Measurements from ENCODE around the gene DOCK3. TPM values are rescaled to one million over a fixed set of nuclear protein-coding genes. Genes with fewer than 3 reads are reported as not detected.

The DOCK3 gene
- total RNA-seq, 2 experiments from 2014 or later: 0.93 to 1.1 TPM

- H3K27me3 ChIP-seq (ENCODE audit: control insufficient read depth in 1 of 2, insufficient read depth in 2 of 2, low read length in 2 of 2): no peaks in the 10 kb centered on the region
- no peak for DNase-seq
- H3K4me3 ChIP-seq (ENCODE audit: low read length): no peak overlapping the region
These were observed 568.2 kb downstream of the DOCK3 start for GRCh38 chr3:51242939-51243338.

DNA sequence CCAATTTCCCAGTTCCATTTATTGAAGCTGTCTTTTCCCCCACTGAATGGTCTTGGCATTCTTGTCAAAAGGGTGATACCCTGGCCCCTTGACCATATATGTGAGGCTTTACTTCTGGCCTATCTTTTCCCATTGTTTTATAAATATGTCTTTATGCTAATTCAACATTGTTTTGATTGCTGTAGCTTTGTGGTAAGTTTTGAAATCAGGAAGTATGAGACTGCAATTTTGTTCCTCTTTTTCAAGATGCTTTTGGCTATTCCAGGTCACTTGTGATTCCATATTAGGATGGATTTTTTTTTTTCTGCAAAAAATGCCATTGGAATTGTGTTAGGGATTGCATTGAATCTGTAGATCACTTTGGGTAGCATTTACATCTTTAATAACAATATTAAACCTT, 569.2 kb downstream of the DOCK3 start:
- TF ChIP-seq CTCF (IDR thresholded peaks at IDR 0.05): no peak
- Mint-ChIP-seq H3K36me3 (ENCODE audit: low read depth) (no peaks in the 10 kb centered on the region), H3K4me3 (no peak overlapping the region), H3K27me3 (no peaks in the 10 kb centered on the region), H3K4me1 (ENCODE audit: low read depth) (no peaks in the 10 kb centered on the region), H3K27ac (no peak overlapping the region), H3K9me3 (no peaks in the 10 kb centered on the region)
- Histone ChIP-seq H3K9me3 (ENCODE audit: control insufficient read depth in 1 of 2, insufficient read depth in 1 of 2, low read length in 2 of 2) (peaks cover 0 to 5% of the 10 kb centered on the region in 2 experiments), H3K4me3 (ENCODE audit: low read length) (no peak overlapping the region), H3K27ac (ENCODE audit: low read depth in 1 of 2, low read length in 2 of 2) (no peak overlapping the region), H3K36me3 (ENCODE audit: insufficient read depth, low read length) (no peaks in the 10 kb centered on the region), H3K27me3 (ENCODE audit: control insufficient read depth in 1 of 2, insufficient read depth in 2 of 2, low read length in 2 of 2) (no peaks in the 10 kb centered on the region), H3K4me1 (ENCODE audit: insufficient read depth, low read length) (no peaks in the 10 kb centered on the region)
- no peak for ATAC-seq (ENCODE audit: poor library complexity)
- peak in 1 of 14 experiments; percentile 3 for DNase-seq
- CTCF ChIA-PET: no interaction called here
- POLR2A ChIA-PET: no interaction called here
- intact Hi-C loops (cut with DNase I, micrococcal nuclease): loop anchor here in 1 of 2 experiments (2.0 kb wide), 1 partner anchor 41 kb away; no protein-coding TSS in a partner anchor

More at GRCh38 chr3:51242939-51243338, 568.2 kb downstream of the DOCK3 start:
- TF ChIP-seq CTCF (IDR thresholded peaks at IDR 0.05): no peak
- no peak for ATAC-seq (ENCODE audit: poor library complexity)
- Mint-ChIP-seq H3K36me3 (ENCODE audit: low read depth) (no peaks in the 10 kb centered on the region), H3K27ac (no peak overlapping the region), H3K4me3 (no peak overlapping the region), H3K9me3 (no peaks in the 10 kb centered on the region), H3K27me3 (no peaks in the 10 kb centered on the region), H3K4me1 (ENCODE audit: low read depth) (no peaks in the 10 kb centered on the region)
- H3K36me3 ChIP-seq (ENCODE audit: insufficient read depth, low read length): no peaks in the 10 kb centered on the region
- no peaks in the 10 kb centered on the region for H3K4me1 ChIP-seq (ENCODE audit: insufficient read depth, low read length)
- ChIA-PET CTCF (no interaction called here), POLR2A (no interaction called here)
- H3K27ac ChIP-seq (ENCODE audit: low read depth in 1 of 2, low read length in 2 of 2): no peak overlapping the region
- H3K9me3 ChIP-seq (ENCODE audit: control insufficient read depth in 1 of 2, insufficient read depth in 1 of 2, low read length in 2 of 2): no peaks in the 10 kb centered on the region
- intact Hi-C loops (cut with DNase I, micrococcal nuclease): loop anchor here in 1 of 2 experiments (2.0 kb wide), 1 partner anchor 40 kb away; no protein-coding TSS in a partner anchor

- ATAC-seq (ENCODE audit: poor library complexity) (no peak), DNase-seq (no peak)
- no peak overlapping the region for H3K27ac Mint-ChIP-seq
- Histone ChIP-seq H3K4me1 (ENCODE audit: insufficient read depth, low read length) (no peaks in the 10 kb centered on the region), H3K36me3 (ENCODE audit: insufficient read depth, low read length) (no peaks in the 10 kb centered on the region), H3K4me3 (ENCODE audit: low read length) (no peak overlapping the region), H3K27ac (ENCODE audit: low read depth in 1 of 2, low read length in 2 of 2) (no peak overlapping the region), H3K27me3 (ENCODE audit: control insufficient read depth in 1 of 2, insufficient read depth in 2 of 2, low read length in 2 of 2) (no peaks in the 10 kb centered on the region), H3K9me3 (ENCODE audit: control insufficient read depth in 1 of 2, insufficient read depth in 1 of 2, low read length in 2 of 2) (peaks cover 0 to 5% of the 10 kb centered on the region in 2 experiments)
- intact Hi-C loops (cut with DNase I, micrococcal nuclease): no loop called here
- no peaks in the 10 kb centered on the region for H3K9me3 Mint-ChIP-seq
- TF ChIP-seq CTCF (IDR thresholded peaks at IDR 0.05): no peak
- H3K27me3 Mint-ChIP-seq: no peaks in the 10 kb centered on the region
- H3K4me1 Mint-ChIP-seq (ENCODE audit: low read depth): no peaks in the 10 kb centered on the region
- CTCF ChIA-PET: no interaction called here
- POLR2A ChIA-PET: no interaction called here
- H3K36me3 Mint-ChIP-seq (ENCODE audit: low read depth): no peaks in the 10 kb centered on the region
- H3K4me3 Mint-ChIP-seq: no peak overlapping the region
These were observed 571.1 kb downstream of the DOCK3 start for GRCh38 chr3:51245867-51246266.
